BLaER1 treated with 17β-estradiol and CSF1 and Interleukin-3, amounts not matched to agents 10 nM and 100 nM (cell line): Measurements from ENCODE around the gene HBD.
"Not testable (repeated sequence)": the region's sequence is repeated elsewhere in the genome, so short reads cannot be mapped to it uniquely, and the experiment has no call there.

ENCODE experiments used
- H3K27ac ChIP-seq, 11 experiments: shearing (Covaris generic); formaldehyde crosslinking; 2 replicates each; pipeline ENCODE4 v1.8.1; 2022
- H3K27me3 ChIP-seq, 11 experiments: shearing (Covaris generic); formaldehyde crosslinking; 2 replicates each; pipeline ENCODE4 v1.8.1; 2022
- H3K36me3 ChIP-seq, 11 experiments: shearing (Covaris generic); formaldehyde crosslinking; 2 replicates each; pipeline ENCODE4 v1.8.1; 2022
- H3K4me1 ChIP-seq, 10 experiments: shearing (Covaris generic); formaldehyde crosslinking; 2 replicates each; pipeline ENCODE4 v1.8.1; 2022
- H3K4me2 ChIP-seq, 11 experiments: shearing (Covaris generic); formaldehyde crosslinking; 2 replicates each; pipeline ENCODE4 v1.8.1; 2022
- H3K4me3 ChIP-seq, 10 experiments: shearing (Covaris generic); formaldehyde crosslinking; 2 replicates each; pipeline ENCODE4 v1.8.1; 2022
- H3K9ac ChIP-seq, 11 experiments: shearing (Covaris generic); formaldehyde crosslinking; 2 replicates each; pipeline ENCODE4 v1.8.1; 2022
- H3K9me3 ChIP-seq, 11 experiments: shearing (Covaris generic); formaldehyde crosslinking; replicated peaks in 1 of 11; 2 replicates each; pipeline ENCODE4 v1.8.1; 2022
- H4K20me1 ChIP-seq, 11 experiments: shearing (Covaris generic); formaldehyde crosslinking; 2 replicates each; pipeline ENCODE4 v1.8.1; 2022
- Cebpa-rat ChIP-seq, 11 experiments: shearing (Covaris generic); IDR thresholded peaks; 2 replicates each; pipeline ENCODE4 v1.8.1; 2022

HBD gene

GRCh38 chr11:5275369-5276110 is 41.3 kb upstream of the HBD start:
- H3K4me2 ChIP-seq, result no peak overlapping the region
- TF ChIP-seq Cebpa-rat (IDR thresholded peaks at IDR 0.05), result no peak
- H3K27me3 ChIP-seq, result no peaks in the 10 kb centered on the region
- H3K27ac ChIP-seq, result no peak overlapping the region
- H3K4me3 ChIP-seq, result no peak overlapping the region
- peaks cover 0 to 8% (median under 1%) of the 10 kb centered on the region in 10 experiments; a peak in 10 of 20 replicates for H3K4me1 ChIP-seq
- no peaks in the 10 kb centered on the region for H3K9me3 ChIP-seq
- H3K36me3 ChIP-seq, result no peaks in the 10 kb centered on the region
- H3K9ac ChIP-seq, result no peak overlapping the region
- no peaks in the 10 kb centered on the region for H4K20me1 ChIP-seq

GRCh38 chr11:5274395-5274794 is 40.1 kb upstream of the HBD start:
- no peak for TF ChIP-seq Cebpa-rat (IDR thresholded peaks at IDR 0.05)

GRCh38 chr11:5272395-5273017 is 38.2 kb upstream of the HBD start:
- Histone ChIP-seq H3K36me3 (no peaks in the 10 kb centered on the region), H4K20me1 (no peaks in the 10 kb centered on the region), H3K4me1 (no peaks in the 10 kb centered on the region), H3K9ac (no peak overlapping the region), H3K9me3 (no peaks in the 10 kb centered on the region), H3K27ac (no peak overlapping the region), H3K4me2 (no peak overlapping the region), H3K4me3 (no peak overlapping the region), H3K27me3 (no peaks in the 10 kb centered on the region)
- TF ChIP-seq Cebpa-rat (IDR thresholded peaks at IDR 0.05), result no peak

More at GRCh38 chr11:5274395-5274794, 40.1 kb upstream of the HBD start:
- Histone ChIP-seq H3K27ac (no peak overlapping the region), H3K27me3 (no peaks in the 10 kb centered on the region), H3K4me3 (no peak overlapping the region), H3K9me3 (no peaks in the 10 kb centered on the region), H3K4me2 (no peak overlapping the region), H4K20me1 (no peaks in the 10 kb centered on the region), H3K9ac (no peak overlapping the region), H3K4me1 (no peaks in the 10 kb centered on the region), H3K36me3 (no peaks in the 10 kb centered on the region)

GRCh38 chr11:5269715-5270147 is 35.4 kb upstream of the HBD start, which contains the start of gene HBE1:
Gene HBE1 (minus strand): TSS chr11:5269945. CDS start chr11:5269890, 55 bp downstream.
- Histone ChIP-seq H3K27me3 (no peaks in the 10 kb centered on the region), H3K4me2 (no peak within 1 kb of the TSS), H3K4me3 (no peak within 1 kb of the TSS), H3K9ac (no peak within 1 kb of the TSS), H3K27ac (no peak within 1 kb of the TSS), H4K20me1 (no peaks in the 10 kb centered on the region), H3K4me1 (no peaks in the 10 kb centered on the region), H3K9me3 (no peaks in the 10 kb centered on the region), H3K36me3 (no peaks in the 10 kb centered on the region)
- no peak for TF ChIP-seq Cebpa-rat (IDR thresholded peaks at IDR 0.05)

GRCh38 chr11:5267033-5267563 is 32.8 kb upstream of the HBD start:
- H3K9me3 ChIP-seq, result no peaks in the 10 kb centered on the region; a peak in 1 of 22 replicates
- H4K20me1 ChIP-seq, result no peaks in the 10 kb centered on the region
- H3K27me3 ChIP-seq, result no peaks in the 10 kb centered on the region
- no peaks in the 10 kb centered on the region for H3K36me3 ChIP-seq
- no peak overlapping the region for H3K4me3 ChIP-seq
- no peak for TF ChIP-seq Cebpa-rat (IDR thresholded peaks at IDR 0.05)
- no peaks in the 10 kb centered on the region for H3K4me1 ChIP-seq
- no peak overlapping the region for H3K9ac ChIP-seq
- H3K27ac ChIP-seq, result no peak overlapping the region
- no peak overlapping the region for H3K4me2 ChIP-seq

GRCh38 chr11:5266609-5267008 is 32.3 kb upstream of the HBD start:
- no peaks in the 10 kb centered on the region for H3K36me3 ChIP-seq
- no peak for TF ChIP-seq Cebpa-rat (IDR thresholded peaks at IDR 0.05)
- no peaks in the 10 kb centered on the region; a peak in 2 of 22 replicates for H3K9me3 ChIP-seq
- H3K9ac ChIP-seq, result no peak overlapping the region
- H3K4me1 ChIP-seq, result no peaks in the 10 kb centered on the region
- no peak overlapping the region for H3K4me2 ChIP-seq
- no peak overlapping the region for H3K27ac ChIP-seq
- no peaks in the 10 kb centered on the region for H3K27me3 ChIP-seq
- no peak overlapping the region for H3K4me3 ChIP-seq
- no peaks in the 10 kb centered on the region for H4K20me1 ChIP-seq

GRCh38 chr11:5265832-5266231 is 31.5 kb upstream of the HBD start:
- Histone ChIP-seq H3K4me1 (no peaks in the 10 kb centered on the region), H3K9ac (no peak overlapping the region), H3K36me3 (no peaks in the 10 kb centered on the region), H4K20me1 (no peaks in the 10 kb centered on the region), H3K27me3 (no peaks in the 10 kb centered on the region), H3K9me3 (no peaks in the 10 kb centered on the region; a peak in 2 of 22 replicates), H3K4me3 (no peak overlapping the region), H3K4me2 (no peak overlapping the region), H3K27ac (no peak overlapping the region)
- TF ChIP-seq Cebpa-rat (IDR thresholded peaks at IDR 0.05), result no peak

- Histone ChIP-seq H3K4me2 (no peak overlapping the region), H3K9me3 (peaks cover 0 to 8% (median 0%) of the 10 kb centered on the region in 11 experiments; a peak in 3 of 22 replicates), H3K27ac (no peak overlapping the region), H3K9ac (no peak overlapping the region), H3K27me3 (no peaks in the 10 kb centered on the region), H3K4me1 (no peaks in the 10 kb centered on the region), H4K20me1 (no peaks in the 10 kb centered on the region), H3K4me3 (no peak overlapping the region), H3K36me3 (no peaks in the 10 kb centered on the region)
- no peak for TF ChIP-seq Cebpa-rat (IDR thresholded peaks at IDR 0.05)
These were observed 24.4 kb upstream of the HBD start for GRCh38 chr11:5258543-5259262.

GRCh38 chr11:5257296-5257695 is 23.0 kb upstream of the HBD start:
- Histone ChIP-seq H3K4me3 (no peak overlapping the region), H3K27ac (no peak overlapping the region), H3K4me1 (no peaks in the 10 kb centered on the region), H3K9me3 (peaks cover 0 to 8% (median 0%) of the 10 kb centered on the region in 11 experiments; a peak in 3 of 22 replicates), H4K20me1 (no peaks in the 10 kb centered on the region), H3K4me2 (no peak overlapping the region), H3K9ac (no peak overlapping the region), H3K27me3 (no peaks in the 10 kb centered on the region), H3K36me3 (no peaks in the 10 kb centered on the region)
- TF ChIP-seq Cebpa-rat (IDR thresholded peaks at IDR 0.05), result no peak

- not testable (repeated sequence) for H3K4me3 ChIP-seq, H3K4me1 ChIP-seq, H3K27me3 ChIP-seq, H3K9me3 ChIP-seq, H4K20me1 ChIP-seq, H3K27ac ChIP-seq, H3K4me2 ChIP-seq, H3K36me3 ChIP-seq, H3K9ac ChIP-seq
These were observed 20.5 kb upstream of the HBD start, which contains the start of gene HBG2 for GRCh38 chr11:5254646-5255413. Gene HBG2 (minus strand): TSS chr11:5254781. CDS start chr11:5254728, 53 bp downstream.

GRCh38 chr11:5254023-5254422 is 19.7 kb upstream of the HBD start:
- not testable (repeated sequence) for H3K9me3 ChIP-seq, H4K20me1 ChIP-seq, H3K4me2 ChIP-seq, H3K4me3 ChIP-seq, H3K9ac ChIP-seq, H3K27ac ChIP-seq, H3K36me3 ChIP-seq, H3K4me1 ChIP-seq, H3K27me3 ChIP-seq

- not testable (repeated sequence) for H3K9me3 ChIP-seq, H3K36me3 ChIP-seq, H3K9ac ChIP-seq, H4K20me1 ChIP-seq, H3K4me2 ChIP-seq, H3K27me3 ChIP-seq, H3K27ac ChIP-seq, H3K4me3 ChIP-seq, H3K4me1 ChIP-seq
These were observed 19.2 kb upstream of the HBD start for GRCh38 chr11:5253440-5253839.
